ENCODE results near the gene ARF5. TPM values are rescaled to one million over a fixed set of nuclear protein-coding genes. Genes with fewer than 3 reads are reported as not detected.
A peak's percentile ranks its signal among the peaks of the same experiment; 100 is the strongest.

The ARF5 gene
- total and polyA plus RNA-seq, 2 donors from 2014 or later = 132 to 223 TPM

DNA sequence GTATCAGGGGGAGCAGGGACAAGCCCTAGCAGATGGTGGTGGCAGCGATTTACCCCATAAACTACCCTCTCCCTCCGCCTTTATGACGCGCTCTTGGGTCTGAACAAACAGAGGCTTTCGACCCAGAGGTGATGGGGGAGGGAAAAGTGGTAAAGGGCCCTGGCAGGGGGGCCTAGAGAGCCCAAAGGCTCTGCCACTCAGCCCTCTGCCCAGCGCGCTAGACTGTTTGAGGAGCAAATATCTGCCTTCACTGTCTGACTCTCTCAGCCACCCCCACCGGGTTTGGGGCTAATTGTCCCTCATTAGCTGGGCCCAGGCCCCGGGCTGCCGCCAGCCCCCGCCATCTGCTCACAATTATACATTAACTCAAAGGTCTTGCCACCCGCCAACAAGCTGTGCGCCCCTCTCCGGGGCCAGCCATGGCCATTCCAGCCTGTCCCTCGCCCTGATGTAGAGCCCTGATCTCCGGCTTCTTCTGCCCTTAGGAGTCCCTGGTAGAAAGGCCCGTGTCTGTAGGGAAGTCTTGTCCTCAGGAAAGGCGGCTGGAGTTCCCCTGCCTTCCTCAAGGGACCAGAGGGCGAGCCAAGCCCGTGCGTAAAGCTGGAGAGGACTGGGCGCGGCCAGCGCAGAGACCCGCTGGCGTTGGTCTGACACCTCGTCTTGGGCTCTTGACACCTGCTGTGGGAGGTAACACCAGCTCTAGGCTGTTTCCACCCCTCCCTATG, 31.6 kb downstream of the ARF5 start:
- no peak overlapping the region for H3K9ac ChIP-seq (ENCODE audit: low read length in 3 of 3)
- H3K4me1 ChIP-seq (ENCODE audit: control insufficient read depth in 2 of 3, insufficient read depth in 2 of 3, low read depth in 1 of 3, low read length in 3 of 3) = no peaks in the 10 kb centered on the region
- FAIRE-seq (no peak), DNase-seq (peak in 2 of 5 donors; percentile 8 to 15)
- TF ChIP-seq, protein P1, sequence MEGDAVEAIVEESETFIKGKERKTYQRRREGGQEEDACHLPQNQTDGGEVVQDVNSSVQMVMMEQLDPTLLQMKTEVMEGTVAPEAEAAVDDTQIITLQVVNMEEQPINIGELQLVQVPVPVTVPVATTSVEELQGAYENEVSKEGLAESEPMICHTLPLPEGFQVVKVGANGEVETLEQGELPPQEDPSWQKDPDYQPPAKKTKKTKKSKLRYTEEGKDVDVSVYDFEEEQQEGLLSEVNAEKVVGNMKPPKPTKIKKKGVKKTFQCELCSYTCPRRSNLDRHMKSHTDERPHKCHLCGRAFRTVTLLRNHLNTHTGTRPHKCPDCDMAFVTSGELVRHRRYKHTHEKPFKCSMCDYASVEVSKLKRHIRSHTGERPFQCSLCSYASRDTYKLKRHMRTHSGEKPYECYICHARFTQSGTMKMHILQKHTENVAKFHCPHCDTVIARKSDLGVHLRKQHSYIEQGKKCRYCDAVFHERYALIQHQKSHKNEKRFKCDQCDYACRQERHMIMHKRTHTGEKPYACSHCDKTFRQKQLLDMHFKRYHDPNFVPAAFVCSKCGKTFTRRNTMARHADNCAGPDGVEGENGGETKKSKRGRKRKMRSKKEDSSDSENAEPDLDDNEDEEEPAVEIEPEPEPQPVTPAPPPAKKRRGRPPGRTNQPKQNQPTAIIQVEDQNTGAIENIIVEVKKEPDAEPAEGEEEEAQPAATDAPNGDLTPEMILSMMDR (IDR thresholded peaks at IDR 0.05; ENCODE audit: borderline replicate concordance, extremely low read depth, insufficient read depth) = no peak
- no peaks in the 10 kb centered on the region for H3K27me3 ChIP-seq (ENCODE audit: control insufficient read depth, insufficient read depth, low read length)
- H3K9me3 ChIP-seq (ENCODE audit: control insufficient read depth in 2 of 3, insufficient read depth in 1 of 3, low read length in 3 of 3) = no peaks in the 10 kb centered on the region
- intact Hi-C loops (cut with DNase I) = no loop called here
- H3K36me3 ChIP-seq (ENCODE audit: control insufficient read depth in 2 of 3, insufficient read depth in 3 of 3, low read length in 3 of 3) = no peaks in the 10 kb centered on the region
- H3K27ac ChIP-seq (ENCODE audit: low read depth in 2 of 2, low read length in 2 of 2) = no peak overlapping the region
- H3K4me3 ChIP-seq (ENCODE audit: low read length in 3 of 3) = no peak overlapping the region

DNA sequence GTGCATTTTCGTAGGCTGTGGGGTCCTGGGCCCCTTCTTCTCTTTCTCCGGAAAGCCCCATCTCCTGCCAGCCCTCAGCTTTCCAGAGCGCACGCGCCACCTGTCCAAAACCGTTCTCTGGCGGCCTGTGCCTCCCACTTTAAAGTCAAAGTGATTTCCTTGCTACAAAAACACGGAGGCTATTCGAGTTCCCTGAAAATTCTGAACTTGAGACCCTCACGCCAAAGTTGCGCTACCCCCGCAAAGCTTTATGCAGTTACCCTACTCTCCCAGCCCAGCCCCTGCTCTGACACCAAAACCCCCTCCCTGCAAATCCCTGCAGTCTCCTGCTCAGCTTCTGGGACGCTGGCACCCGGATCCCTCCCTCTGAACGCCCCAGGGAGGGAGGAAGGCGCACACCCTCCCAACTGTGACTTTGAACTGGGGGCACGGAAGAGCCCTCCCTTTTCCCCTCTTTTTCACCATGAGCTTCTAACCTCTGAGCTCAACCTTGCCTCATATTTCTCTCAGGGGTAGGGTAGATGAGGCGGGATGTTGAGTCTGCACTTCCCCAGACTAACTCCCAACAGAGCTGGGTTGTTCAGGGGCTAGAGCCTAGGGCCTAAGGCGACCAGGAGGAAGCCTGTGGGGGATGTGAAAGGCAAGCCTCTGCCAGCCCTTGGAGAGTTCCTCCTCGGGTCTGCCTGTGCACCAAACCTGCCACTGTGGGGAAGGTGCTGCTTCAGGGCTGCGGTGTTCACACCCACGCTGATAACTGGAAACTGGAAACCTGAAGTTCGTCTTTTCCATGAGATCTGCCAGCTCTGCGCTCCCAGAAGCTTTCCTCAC, 32.4 kb downstream of the ARF5 start:
- no peaks in the 10 kb centered on the region for H3K36me3 ChIP-seq (ENCODE audit: control insufficient read depth in 2 of 3, insufficient read depth in 3 of 3, low read length in 3 of 3)
- no peak overlapping the region for H3K27ac ChIP-seq (ENCODE audit: low read depth in 2 of 2, low read length in 2 of 2)
- no peaks in the 10 kb centered on the region for H3K4me1 ChIP-seq (ENCODE audit: control insufficient read depth in 2 of 3, insufficient read depth in 2 of 3, low read depth in 1 of 3, low read length in 3 of 3)
- H3K9ac ChIP-seq (ENCODE audit: low read length in 3 of 3) = no peak overlapping the region
- DNase-seq (peak in 3 of 5 donors; percentile 6 to 32 (median 13)), FAIRE-seq (no peak)
- intact Hi-C loops (cut with DNase I) = no loop called here
- no peaks in the 10 kb centered on the region for H3K27me3 ChIP-seq (ENCODE audit: control insufficient read depth, insufficient read depth, low read length)
- no peak overlapping the region for H3K4me3 ChIP-seq (ENCODE audit: low read length in 3 of 3)
- H3K9me3 ChIP-seq (ENCODE audit: control insufficient read depth in 2 of 3, insufficient read depth in 1 of 3, low read length in 3 of 3) = no peaks in the 10 kb centered on the region
- TF ChIP-seq, protein P1 (IDR thresholded peaks at IDR 0.05; ENCODE audit: borderline replicate concordance, extremely low read depth, insufficient read depth) = no peak

DNA sequence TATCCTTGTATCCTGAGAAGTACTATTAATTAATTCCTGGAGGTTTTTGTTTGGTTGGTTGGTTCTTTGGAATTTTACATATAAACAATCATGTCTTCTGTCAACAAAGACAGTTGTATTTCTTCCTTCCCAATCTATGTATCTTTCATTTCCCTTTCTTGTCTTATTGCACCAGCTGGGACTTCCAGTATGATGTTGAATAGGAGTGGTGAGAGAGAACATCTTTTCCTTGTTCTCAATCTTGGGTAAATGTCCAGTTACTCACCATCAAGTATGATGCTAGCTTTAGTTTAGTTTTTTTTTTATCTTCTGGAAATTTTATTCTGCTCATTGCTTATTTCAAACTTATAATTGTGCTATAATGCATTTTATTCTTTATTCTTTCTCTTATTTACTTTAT, 37.1 kb downstream of the ARF5 start:
- DNase-seq (no peak), FAIRE-seq (peak; percentile 88)
- Histone ChIP-seq H3K27me3 (ENCODE audit: control insufficient read depth, insufficient read depth, low read length) (no peaks in the 10 kb centered on the region), H3K4me1 (ENCODE audit: control insufficient read depth in 2 of 3, insufficient read depth in 2 of 3, low read depth in 1 of 3, low read length in 3 of 3) (peaks cover 0 to 2% (median 0%) of the 10 kb centered on the region in 3 donors), H3K4me3 (ENCODE audit: low read length in 3 of 3) (no peak overlapping the region), H3K9ac (ENCODE audit: low read length in 3 of 3) (no peak overlapping the region), H3K9me3 (ENCODE audit: control insufficient read depth in 2 of 3, insufficient read depth in 1 of 3, low read length in 3 of 3) (no peaks in the 10 kb centered on the region), H3K36me3 (ENCODE audit: control insufficient read depth in 2 of 3, insufficient read depth in 3 of 3, low read length in 3 of 3) (no peaks in the 10 kb centered on the region), H3K27ac (ENCODE audit: low read depth in 2 of 2, low read length in 2 of 2) (no peak overlapping the region)
- TF ChIP-seq, protein P1 (IDR thresholded peaks at IDR 0.05; ENCODE audit: borderline replicate concordance, extremely low read depth, insufficient read depth) = no peak
- intact Hi-C loops (cut with DNase I) = no loop called here
